ENCODE measurements around the gene ZNF454. TPM values are rescaled to one million over a fixed set of nuclear protein-coding genes. Genes with fewer than 3 reads are reported as not detected.
A peak's percentile ranks its signal among the peaks of the same experiment; 100 is the strongest.

Gene ZNF454
- total RNA-seq (2014; rRNA removed) (not detected in 2 replicates), Bru-seq, nascent RNA (percentile 6 among the genes with signal in this experiment), BruChase-seq, experiment 1, labeled RNA remaining after a 6-hour chase (percentile 19 among the genes with signal in this experiment), BruChase-seq, experiment 2, labeled RNA remaining after a 2-hour chase (percentile 22 among the genes with signal in this experiment)
- long read RNA-seq, result 0 reads

DNA sequence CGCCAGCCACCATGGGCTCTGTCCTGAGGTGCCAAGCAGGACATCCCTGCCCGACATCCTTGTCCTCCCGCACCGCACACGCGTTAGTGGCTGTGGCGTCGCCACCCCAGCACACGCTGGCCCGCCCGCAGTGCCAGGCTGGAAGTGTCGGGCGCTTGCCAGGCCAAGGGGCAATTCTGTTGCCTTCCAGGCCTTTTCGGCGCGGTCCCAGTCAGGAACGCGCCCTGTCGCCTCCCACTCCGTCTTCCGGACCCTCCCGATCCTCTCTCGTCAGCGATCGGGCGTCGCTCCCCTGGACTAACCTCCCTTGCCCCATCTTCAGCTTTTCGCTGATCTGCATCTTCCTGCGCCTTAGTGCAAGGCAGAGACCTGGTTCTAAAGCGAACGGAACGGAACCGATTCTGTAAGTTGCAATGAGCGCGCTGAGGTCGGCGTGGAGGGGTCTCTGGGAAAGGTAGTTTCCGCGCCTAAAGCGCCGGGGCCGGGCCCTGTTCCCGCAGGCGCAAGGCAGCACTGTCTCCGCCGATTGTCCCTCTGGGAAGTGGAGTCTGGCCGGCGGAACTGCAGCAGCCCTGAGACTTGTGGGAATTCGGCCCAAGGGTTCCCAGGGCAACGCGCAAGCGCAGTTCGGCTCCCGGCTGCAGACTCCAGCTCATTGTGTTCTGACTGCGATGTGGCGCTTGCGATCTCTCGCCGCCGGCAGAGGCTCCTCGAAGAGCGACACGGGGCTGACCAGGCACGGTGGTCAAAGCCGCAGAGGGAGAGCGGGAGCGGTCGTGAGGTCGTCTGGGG, at the start of gene ZNF454:
Gene ZNF454 (plus strand): TSS at position 630 of the 792 bp plus-strand sequence. CDS start 1,594 bp downstream, outside the sequence.
- CTCF ChIA-PET, result no interaction called here
- no peaks in the 10 kb centered on the region for H3K4me1 ChIP-seq (ENCODE audit: insufficient read depth, low read length)
- no peak within 1 kb of the TSS for H3K9ac ChIP-seq (ENCODE audit: low read length)
- ATAC-seq (no peak), DNase-seq (no peak)
- intact Hi-C loops (cut with micrococcal nuclease), result no loop called here
- no peaks in the 10 kb centered on the region for H4K20me1 ChIP-seq (ENCODE audit: low read length)
- TF ChIP-seq EZH2 (IDR thresholded peaks at IDR 0.05; ENCODE audit: low read length, unreplicated experiment) (no peak), EZH2phosphoT487 (IDR thresholded peaks at IDR 0.05; ENCODE audit: borderline replicate concordance, low read length) (no peak)
- TF ChIP-seq, protein P1, sequence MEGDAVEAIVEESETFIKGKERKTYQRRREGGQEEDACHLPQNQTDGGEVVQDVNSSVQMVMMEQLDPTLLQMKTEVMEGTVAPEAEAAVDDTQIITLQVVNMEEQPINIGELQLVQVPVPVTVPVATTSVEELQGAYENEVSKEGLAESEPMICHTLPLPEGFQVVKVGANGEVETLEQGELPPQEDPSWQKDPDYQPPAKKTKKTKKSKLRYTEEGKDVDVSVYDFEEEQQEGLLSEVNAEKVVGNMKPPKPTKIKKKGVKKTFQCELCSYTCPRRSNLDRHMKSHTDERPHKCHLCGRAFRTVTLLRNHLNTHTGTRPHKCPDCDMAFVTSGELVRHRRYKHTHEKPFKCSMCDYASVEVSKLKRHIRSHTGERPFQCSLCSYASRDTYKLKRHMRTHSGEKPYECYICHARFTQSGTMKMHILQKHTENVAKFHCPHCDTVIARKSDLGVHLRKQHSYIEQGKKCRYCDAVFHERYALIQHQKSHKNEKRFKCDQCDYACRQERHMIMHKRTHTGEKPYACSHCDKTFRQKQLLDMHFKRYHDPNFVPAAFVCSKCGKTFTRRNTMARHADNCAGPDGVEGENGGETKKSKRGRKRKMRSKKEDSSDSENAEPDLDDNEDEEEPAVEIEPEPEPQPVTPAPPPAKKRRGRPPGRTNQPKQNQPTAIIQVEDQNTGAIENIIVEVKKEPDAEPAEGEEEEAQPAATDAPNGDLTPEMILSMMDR (conservative IDR thresholded peaks at IDR 0.05; ENCODE audit: low read depth, low read length), result no peak
- POLR2A ChIA-PET (ENCODE audit: unreplicated experiment), result no interaction called here
- H3K27me3 ChIP-seq (ENCODE audit: low read length), result no peaks in the 10 kb centered on the region
- H3K27ac ChIP-seq (ENCODE audit: low read length), result no peak within 1 kb of the TSS
- no peaks in the 10 kb centered on the region for H3K9me2 ChIP-seq (replicated peaks; ENCODE audit: low read length)
- H3K4me2 ChIP-seq (ENCODE audit: low read length), result no peak within 1 kb of the TSS
- no peak within 1 kb of the TSS for H2AFZ ChIP-seq (ENCODE audit: low read length)
- H3K9me3 ChIP-seq (ENCODE audit: low read length), result peaks cover 35% of the 10 kb centered on the region
- BruUV-seq (replicated peaks), result no TSS peak
- no peaks in the 10 kb centered on the region for H3F3A ChIP-seq (ENCODE audit: low read length, unreplicated experiment)
- no peaks in the 10 kb centered on the region for H3K36me3 ChIP-seq (ENCODE audit: low read depth, low read length)
- H3K79me2 ChIP-seq (ENCODE audit: low read length), result no peaks in the 10 kb centered on the region
- H3K4me3 ChIP-seq (ENCODE audit: low read length), result no peak within 1 kb of the TSS

DNA sequence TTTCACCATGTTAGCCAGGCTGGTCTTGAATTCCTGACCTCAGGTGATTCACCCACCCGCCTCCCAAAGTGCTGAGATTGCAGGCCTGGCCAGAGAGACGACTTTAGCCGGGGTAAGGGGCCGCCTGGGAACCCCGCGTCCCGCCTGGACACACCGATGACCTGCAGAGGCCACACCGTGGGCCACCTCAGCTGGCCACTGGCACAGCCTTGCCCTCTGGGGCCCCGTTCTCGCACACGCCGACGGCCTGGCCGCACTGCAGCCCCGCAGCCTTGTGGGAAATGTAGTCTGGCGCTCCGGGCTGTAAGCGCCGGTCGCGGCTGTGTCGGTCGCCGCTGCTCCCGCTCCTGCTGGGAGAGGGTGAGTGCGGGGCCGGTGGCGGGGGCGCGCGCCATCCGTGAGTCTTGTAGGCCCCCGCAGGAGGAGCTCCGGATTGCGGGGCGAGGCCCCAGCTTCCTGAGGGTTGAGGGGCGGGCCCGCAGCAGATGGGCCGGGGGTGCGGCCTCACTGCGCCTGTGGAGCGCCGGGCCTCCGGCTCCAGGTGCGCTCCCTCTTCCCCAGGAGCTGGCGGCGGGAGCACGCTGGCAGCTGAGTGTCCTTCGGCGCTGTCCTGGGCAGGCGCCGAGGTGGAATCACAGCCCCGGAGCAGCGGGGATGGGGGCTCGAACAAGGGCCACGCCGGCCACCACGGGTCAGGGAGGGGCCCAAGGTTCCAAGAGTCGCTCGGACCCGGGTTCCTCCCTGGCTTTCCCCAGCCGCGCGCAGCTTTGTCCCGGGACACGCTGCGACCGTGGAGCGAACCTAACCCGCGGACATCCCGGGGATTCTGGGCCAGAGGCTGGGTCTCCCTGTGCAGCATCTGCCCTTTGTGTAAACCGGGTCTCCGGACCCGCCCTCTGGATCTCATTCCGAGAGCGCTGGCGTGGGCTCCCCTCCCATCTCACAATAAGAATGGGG, 45.1 kb upstream of the ZNF454 start, which contains the start of gene ZFP2:
Gene ZFP2 (plus strand): TSS at position 299 of the 957 bp plus-strand sequence. CDS start 35,401 bp downstream, outside the sequence.
- Histone ChIP-seq H3K9ac (ENCODE audit: low read length) (peak within 1 kb of the TSS; percentile 45), H3F3A (ENCODE audit: low read length, unreplicated experiment) (no peaks in the 10 kb centered on the region), H3K36me3 (ENCODE audit: low read depth, low read length) (no peaks in the 10 kb centered on the region; the same call in 1 of the 2 replicates), H3K27me3 (ENCODE audit: low read length) (no peaks in the 10 kb centered on the region), H3K4me1 (ENCODE audit: insufficient read depth, low read length) (no peaks in the 10 kb centered on the region), H2AFZ (ENCODE audit: low read length) (peak within 1 kb of the TSS; percentile 92), H3K9me2 (replicated peaks; ENCODE audit: low read length) (no peaks in the 10 kb centered on the region), H3K9me3 (ENCODE audit: low read length) (0 out of 2 replicates have a peak, but pooled peaks cover 6% of the 10 kb centered on the region), H3K79me2 (ENCODE audit: low read length) (no peaks in the 10 kb centered on the region), H4K20me1 (ENCODE audit: low read length) (no peaks in the 10 kb centered on the region), H3K4me2 (ENCODE audit: low read length) (peak within 1 kb of the TSS; percentile 76), H3K4me3 (ENCODE audit: low read length) (peak within 1 kb of the TSS; percentile 76), H3K27ac (ENCODE audit: low read length) (no peak within 1 kb of the TSS)
- DNase-seq, result peak; percentile 50
- CTCF ChIA-PET, result interaction anchor here (0.6 to 0.7 kb wide), 2 partner anchors 188 to 1784 kb away, joined by 4 to 9 read pairs; no protein-coding TSS in a partner anchor
- no peak for TF ChIP-seq EZH2phosphoT487 (IDR thresholded peaks at IDR 0.05; ENCODE audit: borderline replicate concordance, low read length)
- TF ChIP-seq, protein P1 (conservative IDR thresholded peaks at IDR 0.05; ENCODE audit: low read depth, low read length), result no peak
- TF ChIP-seq EZH2 (IDR thresholded peaks at IDR 0.05; ENCODE audit: low read length, unreplicated experiment), result no peak
- ATAC-seq, result peak; percentile 94
- POLR2A ChIA-PET (ENCODE audit: unreplicated experiment), result no interaction called here
- intact Hi-C loops (cut with micrococcal nuclease), result no loop called here
- no TSS peak for BruUV-seq (replicated peaks)
